ENCODE data around the gene MCM7. TPM values are rescaled to one million over a fixed set of nuclear protein-coding genes. Genes with fewer than 3 reads are reported as not detected.

MCM7 gene
- total and polyA plus RNA-seq, 2 experiments from 2014 or later, result 49.6 to 61.3 TPM

DNA sequence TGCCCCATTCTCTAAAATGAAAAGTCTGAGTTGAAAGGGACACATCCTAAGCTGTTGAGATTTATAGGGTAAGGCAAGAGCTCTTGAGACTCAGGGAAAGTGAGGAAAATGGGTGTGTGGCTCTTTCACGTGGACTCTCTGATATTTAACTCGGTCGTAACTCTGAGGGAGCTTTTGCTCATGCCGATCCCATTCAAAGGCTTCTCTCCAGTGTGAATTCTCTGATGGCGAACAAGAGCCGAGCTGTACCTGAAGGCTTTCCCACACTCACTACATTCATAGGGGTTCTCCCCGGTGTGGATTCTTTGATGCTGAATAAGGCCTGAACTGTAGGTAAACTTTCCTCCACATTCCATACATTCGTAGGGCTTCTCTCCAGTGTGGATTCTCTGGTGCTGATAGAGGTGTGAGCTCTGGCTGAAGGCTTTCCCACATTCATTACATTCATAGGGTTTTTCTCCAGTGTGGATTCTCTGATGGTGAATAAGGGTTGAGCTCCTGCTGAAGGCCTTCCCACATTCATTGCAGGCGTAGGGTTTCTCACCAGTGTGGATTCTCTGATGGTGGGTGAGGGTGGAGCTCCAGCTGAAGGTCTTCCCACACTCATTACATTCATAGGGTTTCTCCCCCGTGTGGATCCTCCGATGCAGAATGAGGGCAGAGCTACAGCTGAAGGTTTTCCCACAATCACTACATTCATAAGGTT is 30.0 kb downstream of the MCM7 start:
- H3K79me2 ChIP-seq (ENCODE audit: insufficient read depth), result peaks cover 23% of the 10 kb centered on the region
- no peaks in the 10 kb centered on the region for H3K27me3 ChIP-seq (replicated peaks; ENCODE audit: insufficient read depth)
- H3K9me2 ChIP-seq (ENCODE audit: insufficient read depth), result no peaks in the 10 kb centered on the region
- no peak overlapping the region for H3K27ac ChIP-seq
- peaks cover 9% of the 10 kb centered on the region; the same call in 1 of the 2 replicates for H3F3A ChIP-seq (ENCODE audit: insufficient read depth)
- no peak for DNase-seq
- H3K4me3 ChIP-seq, result no peak overlapping the region
- 0 out of 2 replicates have a peak, but pooled peaks cover under 1% of the 10 kb centered on the region for H3K4me1 ChIP-seq (ENCODE audit: insufficient read depth)
- no peaks in the 10 kb centered on the region for H4K20me1 ChIP-seq (ENCODE audit: insufficient read depth)
- 98 to 99% methylated on average over 11 of the region's 11 CpGs for WGBS, 2 experiments (ENCODE audit: low coverage in 1 of 2, low lambda C conversion rate in 2 of 2, missing lambda C conversion rate in 2 of 2)
- peaks cover 62% of the 10 kb centered on the region for H3K36me3 ChIP-seq (ENCODE audit: low read depth)
- TF ChIP-seq EZH2 (IDR thresholded peaks at IDR 0.05; ENCODE audit: insufficient read depth, poor library complexity, severe bottlenecking), result no peak
- no peak for TF ChIP-seq EZH2phosphoT487 (IDR thresholded peaks at IDR 0.05; ENCODE audit: insufficient read depth, low read depth)
- H2AFZ ChIP-seq, result no peak overlapping the region
- H3K9ac ChIP-seq, result no peak overlapping the region
- in situ Hi-C loops (cut with MboI), result no loop called here
- H3K9me3 ChIP-seq (ENCODE audit: low read depth), result peaks cover 4% of the 10 kb centered on the region
- no peak overlapping the region for H3K4me2 ChIP-seq (ENCODE audit: unreplicated experiment)

DNA sequence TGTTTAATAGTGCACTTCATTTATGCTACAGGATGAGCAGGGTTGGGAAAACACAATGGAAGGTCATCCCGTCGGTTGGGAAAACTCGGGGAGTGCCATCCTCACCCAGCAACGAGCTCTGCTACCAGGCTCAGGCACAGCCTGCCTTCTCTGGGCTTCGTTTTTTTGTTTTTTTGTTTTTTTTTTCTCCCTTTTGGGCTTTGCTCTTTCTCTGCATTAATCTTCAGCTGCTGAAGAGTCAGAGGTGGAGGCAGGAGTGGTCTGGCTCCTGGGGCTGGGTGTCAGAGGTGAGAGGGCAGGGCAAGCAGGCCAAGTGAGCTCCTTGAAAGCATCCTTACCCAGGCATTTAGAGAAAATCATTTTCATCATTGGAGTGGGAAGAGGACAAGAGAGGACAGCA is 31.2 kb downstream of the MCM7 start:
- 90 to 94% methylated on average over 5 of the region's 5 CpGs for WGBS, 2 experiments (ENCODE audit: low coverage in 1 of 2, low lambda C conversion rate in 2 of 2, missing lambda C conversion rate in 2 of 2)
- Histone ChIP-seq H3K36me3 (ENCODE audit: low read depth) (peaks cover 53% of the 10 kb centered on the region), H4K20me1 (ENCODE audit: insufficient read depth) (no peaks in the 10 kb centered on the region), H3K9me3 (ENCODE audit: low read depth) (peaks cover 4% of the 10 kb centered on the region), H3K79me2 (ENCODE audit: insufficient read depth) (peaks cover 11% of the 10 kb centered on the region; the same call in 1 of the 2 replicates), H3K4me2 (ENCODE audit: unreplicated experiment) (no peak overlapping the region), H3K9me2 (ENCODE audit: insufficient read depth) (no peaks in the 10 kb centered on the region), H3K27me3 (replicated peaks; ENCODE audit: insufficient read depth) (no peaks in the 10 kb centered on the region), H3K4me1 (ENCODE audit: insufficient read depth) (0 out of 2 replicates have a peak, but pooled peaks cover 7% of the 10 kb centered on the region), H2AFZ (no peak overlapping the region), H3K4me3 (no peak overlapping the region), H3K27ac (no peak overlapping the region), H3K9ac (no peak overlapping the region), H3F3A (ENCODE audit: insufficient read depth) (peaks cover 18% of the 10 kb centered on the region; the same call in 1 of the 2 replicates)
- TF ChIP-seq EZH2 (IDR thresholded peaks at IDR 0.05; ENCODE audit: insufficient read depth, poor library complexity, severe bottlenecking) (no peak), EZH2phosphoT487 (IDR thresholded peaks at IDR 0.05; ENCODE audit: insufficient read depth, low read depth) (no peak)
- no peak for DNase-seq
- in situ Hi-C loops (cut with MboI), result no loop called here

DNA sequence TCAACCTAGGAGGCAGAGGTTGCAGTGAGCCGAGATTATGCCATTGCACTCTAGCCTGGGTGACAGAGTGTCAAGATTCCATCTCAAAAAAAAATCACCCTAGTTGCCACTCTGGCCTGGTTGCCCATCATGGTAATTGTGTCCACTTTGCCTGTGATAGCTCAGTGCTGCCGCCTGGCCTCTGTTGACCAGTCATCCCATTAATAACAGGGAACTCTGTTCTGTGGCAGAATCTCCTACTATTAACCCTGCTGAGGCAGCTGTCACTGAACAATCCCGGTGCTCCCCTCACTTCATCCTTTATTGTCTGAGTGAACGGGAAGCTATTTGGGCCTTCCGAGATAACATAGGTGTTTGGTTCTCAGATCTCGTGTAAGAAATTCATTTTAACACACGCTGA is 34.2 kb downstream of the MCM7 start:
- H3K4me1 ChIP-seq (ENCODE audit: insufficient read depth), result 0 out of 2 replicates have a peak, but pooled peaks cover 7% of the 10 kb centered on the region
- peaks cover 23% of the 10 kb centered on the region for H3K36me3 ChIP-seq (ENCODE audit: low read depth)
- no peak overlapping the region for H3K4me2 ChIP-seq (ENCODE audit: unreplicated experiment)
- no peak overlapping the region for H3K9ac ChIP-seq
- no peaks in the 10 kb centered on the region for H3K27me3 ChIP-seq (replicated peaks; ENCODE audit: insufficient read depth)
- H4K20me1 ChIP-seq (ENCODE audit: insufficient read depth), result no peaks in the 10 kb centered on the region
- H3K9me2 ChIP-seq (ENCODE audit: insufficient read depth), result no peaks in the 10 kb centered on the region
- H3K79me2 ChIP-seq (ENCODE audit: insufficient read depth), result peaks cover 5% of the 10 kb centered on the region; the same call in 1 of the 2 replicates
- TF ChIP-seq EZH2phosphoT487 (IDR thresholded peaks at IDR 0.05; ENCODE audit: insufficient read depth, low read depth) (no peak), EZH2 (IDR thresholded peaks at IDR 0.05; ENCODE audit: insufficient read depth, poor library complexity, severe bottlenecking) (no peak)
- in situ Hi-C loops (cut with MboI), result no loop called here
- H3K27ac ChIP-seq, result no peak overlapping the region
- no peak overlapping the region for H3K4me3 ChIP-seq
- peaks cover 18% of the 10 kb centered on the region; the same call in 1 of the 2 replicates for H3F3A ChIP-seq (ENCODE audit: insufficient read depth)
- no peak overlapping the region for H2AFZ ChIP-seq
- peaks cover 2% of the 10 kb centered on the region for H3K9me3 ChIP-seq (ENCODE audit: low read depth)
- no peak for DNase-seq
- WGBS, 2 experiments (ENCODE audit: low coverage in 1 of 2, low lambda C conversion rate in 2 of 2, missing lambda C conversion rate in 2 of 2), result 87 to 89% methylated on average over 7 of the region's 7 CpGs

DNA sequence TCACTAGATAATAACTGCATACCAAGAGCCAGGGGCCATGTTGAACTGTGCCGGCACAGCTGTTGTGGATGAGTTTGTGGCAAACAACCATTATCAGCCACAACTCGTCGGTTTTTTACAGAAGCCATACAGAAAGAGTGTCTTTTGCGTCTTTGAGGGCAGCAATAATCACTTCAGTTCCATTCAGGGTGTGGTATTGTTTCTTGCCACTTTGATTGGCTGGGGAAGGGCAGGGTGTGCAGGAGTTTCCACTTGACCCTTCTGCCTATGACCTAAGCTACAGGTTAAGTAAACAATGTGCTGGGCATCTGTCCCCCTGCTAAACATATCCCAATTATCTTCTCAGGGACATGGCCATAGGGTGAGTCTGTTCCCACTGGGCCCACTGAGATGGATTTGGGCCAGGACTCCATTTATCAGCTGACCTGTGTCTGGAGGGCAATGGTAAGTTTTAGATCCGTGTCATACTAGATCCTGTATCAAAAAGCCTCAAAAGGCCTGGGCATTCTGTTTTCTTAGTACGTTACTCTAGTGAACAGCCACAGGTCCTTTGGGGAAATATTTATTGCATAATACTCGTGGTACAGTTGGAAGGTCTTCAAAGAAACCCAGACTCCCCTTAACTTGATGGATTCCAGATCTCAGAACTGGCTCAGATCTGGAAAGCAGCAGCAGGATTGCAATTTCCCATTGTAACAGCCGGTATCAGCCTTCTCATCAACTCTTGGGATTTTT is 35.6 kb downstream of the MCM7 start:
- Histone ChIP-seq H3K27me3 (replicated peaks; ENCODE audit: insufficient read depth) (no peaks in the 10 kb centered on the region), H3K4me2 (ENCODE audit: unreplicated experiment) (no peak overlapping the region), H3K79me2 (ENCODE audit: insufficient read depth) (no peaks in the 10 kb centered on the region), H3K9me2 (ENCODE audit: insufficient read depth) (no peaks in the 10 kb centered on the region), H2AFZ (no peak overlapping the region), H3K9me3 (ENCODE audit: low read depth) (no peaks in the 10 kb centered on the region), H3K9ac (no peak overlapping the region), H3K4me1 (ENCODE audit: insufficient read depth) (0 out of 2 replicates have a peak, but pooled peaks cover 7% of the 10 kb centered on the region), H3F3A (ENCODE audit: insufficient read depth) (peaks cover 18% of the 10 kb centered on the region; the same call in 1 of the 2 replicates), H3K4me3 (no peak overlapping the region), H4K20me1 (ENCODE audit: insufficient read depth) (no peaks in the 10 kb centered on the region), H3K27ac (peak overlapping the region; percentile 27; the same call in 1 of the 2 replicates), H3K36me3 (ENCODE audit: low read depth) (peaks cover 9% of the 10 kb centered on the region)
- WGBS, 2 experiments (ENCODE audit: low coverage in 1 of 2, low lambda C conversion rate in 2 of 2, missing lambda C conversion rate in 2 of 2), result 32 to 42% methylated on average over 8 of the region's 8 CpGs
- in situ Hi-C loops (cut with MboI), result no loop called here
- TF ChIP-seq EZH2 (IDR thresholded peaks at IDR 0.05; ENCODE audit: insufficient read depth, poor library complexity, severe bottlenecking) (no peak), EZH2phosphoT487 (IDR thresholded peaks at IDR 0.05; ENCODE audit: insufficient read depth, low read depth) (no peak)
- DNase-seq, result peak; percentile 49

Measured in GM23248 (cell line).